Peyer's patch (tissue), 4 donors: ENCODE data around the gene GPR18.

Source experiments
- POLR2A ChIP-seq, 2 donors: fragments of 450-650 bp; IDR thresholded peaks; one replicate each; pipeline ENCODE4 v1.5.1; 2017; ENCODE audit warnings: antibody characterized with exemption in 2 of 2, mild to moderate bottlenecking in 2 of 2, moderate library complexity in 2 of 2
- TF ChIP-seq, protein P1 (sequence below), 6 experiments: fragments of 450-650 bp in 4 of 6; fragments of 200-600 bp in 2 of 6; sonication (generic) in 1 of 6; IDR thresholded peaks; one replicate each; pipeline ENCODE4 v1.5.1; 2017 to 2019; ENCODE audit warnings: antibody characterized with exemption in 6 of 6, mild to moderate bottlenecking in 3 of 6, moderate library complexity in 1 of 6

DNA sequence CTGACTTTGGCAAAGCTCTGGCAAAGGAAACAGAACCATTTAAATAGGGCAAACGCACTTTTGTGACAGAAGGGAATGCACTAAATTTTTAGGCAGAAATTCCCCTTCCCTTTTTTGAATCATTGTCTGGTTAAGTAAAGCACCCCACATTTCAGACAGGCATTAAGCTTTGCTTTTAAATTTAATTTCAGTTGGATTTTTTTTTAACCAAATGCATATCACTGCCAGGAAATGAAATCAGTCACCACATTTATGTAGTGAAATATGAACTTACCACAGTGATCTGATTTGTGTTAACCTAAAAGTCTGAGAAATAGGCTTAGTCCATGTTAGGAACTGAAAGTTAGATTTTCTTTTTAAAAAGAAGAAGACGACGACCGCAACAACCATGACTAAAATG is 38.2 kb upstream of the GPR18 start:
- TF ChIP-seq, protein P1, sequence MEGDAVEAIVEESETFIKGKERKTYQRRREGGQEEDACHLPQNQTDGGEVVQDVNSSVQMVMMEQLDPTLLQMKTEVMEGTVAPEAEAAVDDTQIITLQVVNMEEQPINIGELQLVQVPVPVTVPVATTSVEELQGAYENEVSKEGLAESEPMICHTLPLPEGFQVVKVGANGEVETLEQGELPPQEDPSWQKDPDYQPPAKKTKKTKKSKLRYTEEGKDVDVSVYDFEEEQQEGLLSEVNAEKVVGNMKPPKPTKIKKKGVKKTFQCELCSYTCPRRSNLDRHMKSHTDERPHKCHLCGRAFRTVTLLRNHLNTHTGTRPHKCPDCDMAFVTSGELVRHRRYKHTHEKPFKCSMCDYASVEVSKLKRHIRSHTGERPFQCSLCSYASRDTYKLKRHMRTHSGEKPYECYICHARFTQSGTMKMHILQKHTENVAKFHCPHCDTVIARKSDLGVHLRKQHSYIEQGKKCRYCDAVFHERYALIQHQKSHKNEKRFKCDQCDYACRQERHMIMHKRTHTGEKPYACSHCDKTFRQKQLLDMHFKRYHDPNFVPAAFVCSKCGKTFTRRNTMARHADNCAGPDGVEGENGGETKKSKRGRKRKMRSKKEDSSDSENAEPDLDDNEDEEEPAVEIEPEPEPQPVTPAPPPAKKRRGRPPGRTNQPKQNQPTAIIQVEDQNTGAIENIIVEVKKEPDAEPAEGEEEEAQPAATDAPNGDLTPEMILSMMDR (IDR thresholded peaks at IDR 0.05) = no peak
- no peak for TF ChIP-seq POLR2A (IDR thresholded peaks at IDR 0.05)
